Sigmoid colon (tissue), 3 donors: ENCODE results near the gene NPTX2.

Source experiments
- CTCF ChIP-seq, 4 experiments: fragments of 450-650 bp in 3 of 4; fragments of 200-600 bp in 1 of 4; IDR thresholded peaks; one replicate each; pipeline ENCODE4 v1.5.1; 2016 to 2019; ENCODE audit warnings: antibody characterized with exemption in 4 of 4, mild to moderate bottlenecking in 3 of 4, moderate library complexity in 2 of 4
- POLR2A ChIP-seq, 2 donors: fragments of 450-650 bp; IDR thresholded peaks; one replicate each; pipeline ENCODE4 v1.6.1; 2016; ENCODE audit warnings: antibody characterized with exemption in 2 of 2, mild to moderate bottlenecking in 2 of 2, moderate library complexity in 2 of 2

- TF ChIP-seq CTCF (IDR thresholded peaks at IDR 0.05) = no peak
- TF ChIP-seq POLR2A (IDR thresholded peaks at IDR 0.05) = no peak
These were observed 2.6 kb downstream of the NPTX2 start for GRCh38 chr7:98619450-98620321.
